DMS79 treated with DMSO at 0.1 percent for 48 hours (cell line): ENCODE measurements around the gene ADRA2C.
"Not testable (repeated sequence)": the region's sequence is repeated elsewhere in the genome, so short reads cannot be mapped to it uniquely, and the experiment has no call there.

Experiments
- DNase-seq: peaks from one replicate; lab custom pipeline; 2025; lab: John Stamatoyannopoulos, UW

Gene ADRA2C

GRCh38 chr4:3813151-3814052 is 47.2 kb downstream of the ADRA2C start:
- no peak for DNase-seq

GRCh38 chr4:3814053-3814570 is 47.9 kb downstream of the ADRA2C start:
- no peak for DNase-seq

GRCh38 chr4:3814838-3815237 is 48.7 kb downstream of the ADRA2C start:
- DNase-seq: not testable (repeated sequence)

- no peak for DNase-seq
Observed at GRCh38 chr4:3816256-3816825, 50.2 kb downstream of the ADRA2C start.

- DNase-seq: no peak
Observed at GRCh38 chr4:3816983-3817960, 51.1 kb downstream of the ADRA2C start.
